ENCODE measurements around the gene CSRNP3.

GRCh38 chr2:165452327-165452726 is 17.2 kb upstream of the CSRNP3 start:
- no peak for TF ChIP-seq POLR2A (IDR thresholded peaks at IDR 0.05)
- TF ChIP-seq CTCF (IDR thresholded peaks at IDR 0.05) = no peak
- no peak for TF ChIP-seq EP300 (IDR thresholded peaks at IDR 0.05; ENCODE audit: low read depth)
- TF ChIP-seq POLR2AphosphoS5 (IDR thresholded peaks at IDR 0.05) = no peak
